K562 (cell line): ENCODE results near the gene ARFGEF2.

Source experiments
- FOXM1 ChIP-seq, 2 experiments: fragments of 450-650 bp in 1 of 2; sonication (generic) in 1 of 2; formaldehyde crosslinking in 1 of 2; IDR thresholded peaks; 2 replicates each; pipeline versions ENCODE4 v1.6.1 to v1.9.0; 2017 to 2022; ENCODE audit warnings: low read depth in 2 of 2, mild to moderate bottlenecking in 2 of 2, missing genetic modification reagents in 1 of 2, moderate library complexity in 1 of 2
- RAD21 ChIP-seq, 2 experiments: fragments of 250-450 bp in 1 of 2; fragments of 450-650 bp in 1 of 2; sonication (Bioruptor Pico) in 1 of 2; formaldehyde crosslinking in 1 of 2; IDR thresholded peaks in 1 of 2; conservative IDR thresholded peaks in 1 of 2; 2 replicates each; pipeline versions ENCODE4 v1.4.0 to v1.8.0; 2020 to 2022; ENCODE audit warnings: mild to moderate bottlenecking in 2 of 2, moderate library complexity in 1 of 2
- SMC3 ChIP-seq: conservative IDR thresholded peaks from 2 replicates; pipeline ENCODE4 v1.6.1; 2011; ENCODE audit warnings: low read depth, low read length, improper control_type of control experiment; ENCODE audit not compliant: insufficient read depth
- TAF1 ChIP-seq: IDR thresholded peaks from 2 replicates; pipeline ENCODE4 v1.6.1; 2011; ENCODE audit warnings: mild to moderate bottlenecking, low read length, moderate library complexity; ENCODE audit not compliant: insufficient read depth, control insufficient read depth, severe bottlenecking; ENCODE audit errors: extremely low read depth
- TEAD4 ChIP-seq, 2 experiments: sonication (generic) in 1 of 2; formaldehyde crosslinking in 1 of 2; IDR thresholded peaks; 2 replicates each; pipeline versions ENCODE4 v1.6.1 to v1.8.0; 2012 to 2022; ENCODE audit warnings: borderline replicate concordance in 1 of 2, inconsistent platforms in 1 of 2, low read length in 1 of 2, mild to moderate bottlenecking in 1 of 2, missing genetic modification reagents in 1 of 2
- ZNF217 ChIP-seq: sonication (generic); formaldehyde crosslinking; IDR thresholded peaks from 2 replicates; pipeline ENCODE4 v1.8.0; 2022; ENCODE audit warnings: mild to moderate bottlenecking, missing genetic modification reagents

GRCh38 chr20:48957533-48957932 is 36.0 kb downstream of the ARFGEF2 start:
- no peak for TF ChIP-seq SMC3
- no peak for TF ChIP-seq TEAD4 (IDR thresholded peaks at IDR 0.05; ENCODE audit: low read length)
- TF ChIP-seq TEAD4 (CRISPR knock-in tag; IDR thresholded peaks at IDR 0.05; ENCODE audit: borderline replicate concordance): no peak
- no peak for TF ChIP-seq FOXM1 (IDR thresholded peaks at IDR 0.05; ENCODE audit: low read depth)
- no peak for TF ChIP-seq FOXM1 (CRISPR knock-in tag; IDR thresholded peaks at IDR 0.05; ENCODE audit: low read depth)
- TF ChIP-seq TAF1: no peak
- TF ChIP-seq RAD21 (CRISPR knock-in tag; conservative IDR thresholded peaks at IDR 0.05 in 1 of 2, IDR thresholded peaks at IDR 0.05 in 1 of 2): no peak
- no peak for TF ChIP-seq ZNF217 (CRISPR knock-in tag)
